Measurements from ENCODE around the gene AGAP5. TPM values are rescaled to one million over a fixed set of nuclear protein-coding genes. Genes with fewer than 3 reads are reported as not detected.

AGAP5 gene
- total and polyA plus RNA-seq, 2 of the 8 experiments (the other 6 are each of a cell fraction or from before 2014, with no cell fraction given): 5.4 to 6.0 TPM

DNA sequence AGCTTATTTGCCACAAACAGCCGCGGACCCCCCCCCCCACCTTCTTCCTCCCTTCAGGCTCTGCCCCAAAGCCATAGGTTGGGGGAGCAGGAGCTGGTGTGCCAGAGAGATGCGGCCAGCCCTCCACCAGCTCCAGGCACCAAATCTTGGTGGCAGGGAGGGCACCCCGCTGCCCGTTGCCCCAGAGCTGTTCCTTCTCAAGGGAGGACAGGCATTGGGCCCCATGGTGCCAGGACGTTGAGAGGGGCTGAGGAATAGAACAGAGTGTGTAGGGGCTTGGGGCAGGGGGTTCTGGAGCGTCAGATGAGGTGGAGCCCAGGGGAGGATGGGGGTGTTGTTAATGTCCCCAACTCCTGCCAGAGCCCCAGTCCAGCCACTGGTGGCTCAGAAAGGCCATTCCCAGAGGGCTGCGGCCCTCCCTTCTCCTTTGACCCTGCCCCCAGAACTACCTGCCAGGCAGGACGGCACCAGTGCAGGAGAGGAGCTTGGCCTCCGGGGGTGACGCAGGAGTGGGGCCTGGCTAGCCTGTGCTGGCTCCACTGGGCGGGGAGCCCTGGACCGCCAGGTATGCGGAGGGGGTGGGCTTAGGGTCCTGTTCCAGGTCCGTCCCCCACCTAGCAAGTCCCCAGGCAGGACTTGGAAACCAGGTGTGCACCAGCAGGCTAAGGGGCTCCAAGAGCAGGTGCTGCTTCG lies 36.3 kb upstream of the AGAP5 start:
- Histone ChIP-seq H3K4ac (replicated peaks; ENCODE audit: insufficient read length, low read depth, low read length) (no peak overlapping the region), H3K79me2 (ENCODE audit: control insufficient read depth in 1 of 2, insufficient read depth in 2 of 2, low read length in 2 of 2) (peaks cover 0 to 12% of the 10 kb centered on the region in 2 experiments; a peak in 1 of 4 replicates), H3K27me3 (replicated peaks in 1 of 4; ENCODE audit: control insufficient read depth in 3 of 4, extremely low read depth in 1 of 4, insufficient read depth in 3 of 4, low read length in 3 of 4) (no peaks in the 10 kb centered on the region), H3K9me3 (ENCODE audit: insufficient read depth in 2 of 2, low read depth in 1 of 2, low read length in 1 of 2) (no peaks in the 10 kb centered on the region), H2BK12ac (ENCODE audit: low read depth, low read length) (no peak overlapping the region), H3K4me2 (ENCODE audit: insufficient read depth in 1 of 2, low read depth in 2 of 2, low read length in 2 of 2) (no peak overlapping the region), H2BK120ac (replicated peaks; ENCODE audit: low read depth, low read length) (no peak overlapping the region), H2BK15ac (ENCODE audit: low read length) (no peak overlapping the region), H2AK5ac (ENCODE audit: low read depth, low read length) (no peak overlapping the region), H4K5ac (ENCODE audit: insufficient read length, low read depth, low read length) (no peak overlapping the region), H4K8ac (ENCODE audit: extremely low read depth, insufficient read depth, low read length) (no peak overlapping the region), H3K14ac (ENCODE audit: insufficient read length) (no peak overlapping the region), H3K79me1 (ENCODE audit: low read depth, low read length) (peaks cover 4% of the 10 kb centered on the region; the same call in 1 of the 2 replicates), H3K4me3 (ENCODE audit: extremely low read depth in 1 of 4, insufficient read depth in 2 of 4, low read depth in 3 of 4, low read length in 4 of 4) (no peak overlapping the region), H3K56ac (replicated peaks; ENCODE audit: insufficient read length, low read depth, low read length) (no peak overlapping the region), H2BK5ac (ENCODE audit: low read depth, low read length) (no peak overlapping the region), H3K18ac (ENCODE audit: extremely low read depth, low read length) (no peak overlapping the region), H3K23ac (ENCODE audit: insufficient read length) (no peak overlapping the region), H3K36me3 (ENCODE audit: control insufficient read depth in 2 of 4, insufficient read depth in 4 of 4, low read length in 3 of 4) (peaks cover 0 to 10% (median 3%) of the 10 kb centered on the region in 4 experiments; a peak in 4 of 8 replicates), H3K23me2 (ENCODE audit: low read depth, low read length) (0 out of 2 replicates have a peak, but pooled peaks cover 2% of the 10 kb centered on the region), H2BK20ac (ENCODE audit: low read length) (no peak overlapping the region), H2AFZ (ENCODE audit: low read length) (no peak overlapping the region), H3K4me1 (replicated peaks in 1 of 4; ENCODE audit: control insufficient read depth in 3 of 4, insufficient read depth in 4 of 4, low read length in 3 of 4) (no peaks in the 10 kb centered on the region), H3K27ac (ENCODE audit: low read depth, low read length) (no peak overlapping the region), H4K91ac (replicated peaks; ENCODE audit: insufficient read length, low read length) (no peak overlapping the region), H3K9ac (replicated peaks in 1 of 4; ENCODE audit: extremely low read depth in 1 of 4, low read depth in 3 of 4, low read length in 3 of 4) (no peak overlapping the region), H4K20me1 (replicated peaks in 1 of 2; ENCODE audit: control insufficient read depth in 1 of 2, insufficient read depth in 2 of 2, low read length in 2 of 2) (no peaks in the 10 kb centered on the region)
- POLR2A ChIA-PET (ENCODE audit: partially characterized antibody): interaction anchor here (0.5 to 8.3 kb wide), 6 partner anchors 8 to 67 kb away, joined by 3 to 124 read pairs (median 4); partner anchors contain the start of genes CHCHD1 and SEC24C
- CTCF ChIA-PET (ENCODE audit: partially characterized antibody): interaction anchor here (0.6 kb wide), 1 partner anchor 18 kb away, joined by 3 read pairs; no protein-coding TSS in a partner anchor
- WGBS, 2 experiments (ENCODE audit: extremely low coverage in 1 of 2, insufficient coverage in 1 of 2, insufficient read length in 1 of 2, insufficient replicate concordance in 2 of 2, low coverage in 1 of 2, low lambda C conversion rate in 2 of 2, missing lambda C conversion rate in 1 of 2): 88% methylated on average over 14 of the region's 16 CpGs; no CpG with 5 or more reads in 1 of the 2 experiments
- DNase-seq (ENCODE audit: low read depth in 1 of 2, low spot score in 2 of 2) (no peak), FAIRE-seq (no peak)
- TF ChIP-seq CEBPB (IDR thresholded peaks at IDR 0.05; ENCODE audit: low read depth, low read length) (no peak), PHF8 (conservative IDR thresholded peaks at IDR 0.05; ENCODE audit: low read depth, low read length) (no peak), TAF1 (IDR thresholded peaks at IDR 0.05; ENCODE audit: low read depth, low read length) (no peak), GTF2F1 (IDR thresholded peaks at IDR 0.05; ENCODE audit: borderline replicate concordance, low read depth, low read length) (no peak), RXRA (IDR thresholded peaks at IDR 0.05; ENCODE audit: insufficient read depth, low read depth, low read length) (no peak), RNF2 (IDR thresholded peaks at IDR 0.05; ENCODE audit: borderline replicate concordance, low read depth, low read length, missing control alignments, poor library complexity, severe bottlenecking) (no peak)
